ENCODE data around the gene NANOS2.
"Not testable (repeated sequence)": the region's sequence is repeated elsewhere in the genome, so short reads cannot be mapped to it uniquely, and the experiment has no call there.

Gene NANOS2

DNA sequence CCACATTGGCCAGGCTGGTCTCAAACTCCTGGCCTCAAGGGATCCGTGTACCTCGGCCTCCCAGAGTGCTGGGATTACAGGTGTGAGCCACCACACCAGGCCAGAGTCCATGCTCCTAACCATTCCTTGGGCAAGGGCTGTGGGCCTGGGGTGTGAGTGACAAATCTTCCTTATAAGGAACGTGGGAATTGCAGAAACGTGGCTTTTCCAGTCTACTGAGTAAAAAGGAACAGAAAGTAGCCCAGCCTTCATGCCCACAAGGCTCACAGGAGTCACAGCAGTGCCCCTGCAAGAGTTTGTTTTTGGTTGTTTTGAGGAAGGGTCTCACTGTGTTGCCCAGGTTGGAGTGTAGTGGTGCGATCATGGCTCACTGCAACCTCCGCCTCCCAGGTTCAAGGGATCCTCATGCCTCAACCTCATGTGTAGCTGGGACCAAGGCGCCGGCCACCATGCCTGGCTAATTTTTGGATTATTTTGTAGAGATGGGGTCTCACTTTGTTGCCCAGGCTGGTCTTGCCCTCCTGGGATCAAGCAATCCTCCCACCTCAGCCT, 17.2 kb downstream of the NANOS2 start:
- TF ChIP-seq, protein P1, sequence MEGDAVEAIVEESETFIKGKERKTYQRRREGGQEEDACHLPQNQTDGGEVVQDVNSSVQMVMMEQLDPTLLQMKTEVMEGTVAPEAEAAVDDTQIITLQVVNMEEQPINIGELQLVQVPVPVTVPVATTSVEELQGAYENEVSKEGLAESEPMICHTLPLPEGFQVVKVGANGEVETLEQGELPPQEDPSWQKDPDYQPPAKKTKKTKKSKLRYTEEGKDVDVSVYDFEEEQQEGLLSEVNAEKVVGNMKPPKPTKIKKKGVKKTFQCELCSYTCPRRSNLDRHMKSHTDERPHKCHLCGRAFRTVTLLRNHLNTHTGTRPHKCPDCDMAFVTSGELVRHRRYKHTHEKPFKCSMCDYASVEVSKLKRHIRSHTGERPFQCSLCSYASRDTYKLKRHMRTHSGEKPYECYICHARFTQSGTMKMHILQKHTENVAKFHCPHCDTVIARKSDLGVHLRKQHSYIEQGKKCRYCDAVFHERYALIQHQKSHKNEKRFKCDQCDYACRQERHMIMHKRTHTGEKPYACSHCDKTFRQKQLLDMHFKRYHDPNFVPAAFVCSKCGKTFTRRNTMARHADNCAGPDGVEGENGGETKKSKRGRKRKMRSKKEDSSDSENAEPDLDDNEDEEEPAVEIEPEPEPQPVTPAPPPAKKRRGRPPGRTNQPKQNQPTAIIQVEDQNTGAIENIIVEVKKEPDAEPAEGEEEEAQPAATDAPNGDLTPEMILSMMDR (IDR thresholded peaks at IDR 0.05): no peak
- H3K4me1 Mint-ChIP-seq: peaks cover 10% of the 10 kb centered on the region
- H3K9me3 Mint-ChIP-seq: no peaks in the 10 kb centered on the region
- peaks cover 36% of the 10 kb centered on the region for H3K36me3 Mint-ChIP-seq (ENCODE audit: low read depth)
- peaks cover 33% of the 10 kb centered on the region for H3K27me3 Mint-ChIP-seq (ENCODE audit: low read depth, poor library complexity)
- H3K4me3 Mint-ChIP-seq: no peak overlapping the region
- no peak overlapping the region for H3K27ac Mint-ChIP-seq
- no peak for DNase-seq

DNA sequence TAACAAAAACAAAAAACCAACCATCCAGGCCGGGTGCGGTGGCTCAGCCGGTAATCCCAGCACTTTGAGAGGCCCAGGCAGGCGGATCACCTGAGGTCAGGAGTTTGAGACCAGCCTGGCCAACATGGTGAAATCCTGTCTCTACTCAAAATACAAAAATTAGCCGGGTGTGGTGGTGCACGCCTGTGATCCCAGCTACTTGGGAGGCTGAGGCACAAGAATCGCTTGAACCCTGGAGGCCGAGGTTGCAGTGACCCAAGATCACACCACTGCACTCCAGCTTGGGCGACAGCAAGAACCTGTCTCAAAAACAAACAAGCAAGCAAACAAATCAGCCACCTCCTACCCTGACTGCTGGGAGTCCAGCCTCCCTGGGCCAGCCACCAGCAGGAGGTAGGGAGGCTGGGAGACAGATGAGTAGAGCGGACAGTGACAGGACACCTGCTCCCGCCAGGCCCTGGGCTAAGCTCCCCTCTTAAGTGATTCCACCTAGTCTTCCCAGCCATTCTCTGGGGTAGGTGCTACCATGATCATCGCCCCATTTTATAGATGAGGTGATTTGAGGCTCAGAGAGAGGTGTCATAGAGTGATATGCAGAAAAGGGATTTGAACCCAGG, 18.5 kb downstream of the NANOS2 start:
- H3K9me3 Mint-ChIP-seq, DNase-seq, H3K27ac Mint-ChIP-seq, H3K4me3 Mint-ChIP-seq, H3K4me1 Mint-ChIP-seq: not testable (repeated sequence)
- H3K36me3 Mint-ChIP-seq (ENCODE audit: low read depth): peaks cover 36% of the 10 kb centered on the region
- peaks cover 20% of the 10 kb centered on the region for H3K27me3 Mint-ChIP-seq (ENCODE audit: low read depth, poor library complexity)

DNA sequence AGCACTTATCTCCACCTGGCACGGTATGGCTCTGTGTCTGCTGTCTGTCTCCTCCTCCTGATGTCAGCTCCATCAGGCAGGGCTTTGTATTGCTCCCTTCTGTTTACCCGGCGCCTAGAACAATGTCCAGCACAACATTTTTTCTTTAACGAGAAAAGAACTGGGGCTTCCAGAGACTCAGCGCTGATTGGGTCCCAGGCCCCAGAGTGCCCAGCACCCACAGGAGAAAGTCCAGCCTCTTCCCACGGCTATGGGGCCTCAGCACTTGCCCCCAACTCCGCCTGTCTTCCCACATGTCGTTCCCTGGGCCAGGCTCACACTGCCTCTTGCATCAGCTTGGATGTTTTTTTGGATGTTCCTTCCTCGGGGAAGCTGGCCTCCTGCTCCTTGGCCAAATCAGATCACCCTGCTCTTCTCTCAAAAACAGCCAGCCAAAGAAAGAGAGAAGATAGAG, 19.0 kb downstream of the NANOS2 start:
- Mint-ChIP-seq H3K4me3 (no peak overlapping the region), H3K4me1 (peaks cover under 1% of the 10 kb centered on the region), H3K27ac (no peak overlapping the region), H3K9me3 (no peaks in the 10 kb centered on the region), H3K27me3 (ENCODE audit: low read depth, poor library complexity) (peaks cover 15% of the 10 kb centered on the region), H3K36me3 (ENCODE audit: low read depth) (peaks cover 31% of the 10 kb centered on the region)
- DNase-seq: no peak
- TF ChIP-seq, protein P1 (IDR thresholded peaks at IDR 0.05): no peak

DNA sequence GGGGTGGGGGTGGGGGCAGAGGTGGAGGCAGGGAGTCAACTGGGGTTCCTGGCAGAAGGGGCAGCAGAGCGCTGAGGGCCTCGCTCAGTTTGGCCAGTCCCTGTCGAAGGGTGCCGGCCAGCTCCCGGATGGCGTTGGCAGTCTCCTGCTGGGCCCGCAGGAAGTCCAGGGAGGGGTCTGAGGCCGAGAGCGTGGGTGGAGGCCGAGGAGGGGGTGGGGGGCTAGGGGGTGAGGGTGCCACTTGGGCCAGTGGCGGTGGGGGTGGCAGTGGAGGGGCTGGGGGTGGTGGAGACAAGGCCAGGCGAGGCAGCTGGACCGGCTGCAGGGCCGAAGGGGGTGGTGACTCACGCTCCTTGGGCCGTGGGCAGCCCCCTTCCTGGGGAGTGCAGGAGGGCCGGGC, 23.7 kb downstream of the NANOS2 start:
- Mint-ChIP-seq H3K9me3 (no peaks in the 10 kb centered on the region), H3K27ac (no peak overlapping the region), H3K36me3 (ENCODE audit: low read depth) (peaks cover 10% of the 10 kb centered on the region), H3K27me3 (ENCODE audit: low read depth, poor library complexity) (no peaks in the 10 kb centered on the region), H3K4me3 (no peak overlapping the region), H3K4me1 (peaks cover 4% of the 10 kb centered on the region)
- no peak for DNase-seq
- TF ChIP-seq, protein P1 (IDR thresholded peaks at IDR 0.05): no peak

DNA sequence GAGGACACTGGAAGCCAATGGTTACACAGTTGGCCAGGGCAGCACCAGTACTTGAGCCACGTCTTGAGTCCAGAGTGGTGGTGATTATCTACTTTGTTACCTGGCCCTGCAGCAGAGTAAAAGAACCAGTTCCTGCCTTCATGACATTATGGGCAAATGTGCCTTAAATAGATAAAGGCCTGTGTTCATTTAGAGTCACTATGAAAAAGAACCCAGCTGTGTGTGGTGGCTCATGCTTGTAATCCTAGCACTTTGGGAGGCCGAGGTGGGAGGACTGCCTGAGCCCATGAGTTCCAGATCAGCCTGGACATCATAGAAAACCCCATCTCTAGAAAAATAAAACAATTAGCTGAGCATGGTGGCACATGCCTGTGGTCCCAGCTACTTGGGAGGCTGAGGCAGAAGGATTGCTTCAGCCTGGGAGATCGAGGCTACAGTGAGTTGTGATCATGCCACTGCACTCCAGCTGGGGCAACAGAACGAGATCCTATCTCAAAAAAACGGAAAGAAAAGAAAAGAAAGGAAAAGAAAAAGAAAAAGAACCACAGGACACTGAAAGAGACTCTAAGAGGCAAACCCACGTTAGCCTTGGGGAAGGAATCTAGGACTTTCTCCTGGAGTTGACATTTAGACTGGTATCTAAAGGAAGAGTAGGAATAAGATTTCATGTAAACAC, 25.2 kb downstream of the NANOS2 start:
- Mint-ChIP-seq H3K27ac (no peak overlapping the region), H3K9me3 (no peaks in the 10 kb centered on the region), H3K36me3 (ENCODE audit: low read depth) (no peaks in the 10 kb centered on the region), H3K27me3 (ENCODE audit: low read depth, poor library complexity) (no peaks in the 10 kb centered on the region), H3K4me1 (peaks cover 7% of the 10 kb centered on the region), H3K4me3 (no peak overlapping the region)
- no peak for DNase-seq
- TF ChIP-seq, protein P1 (IDR thresholded peaks at IDR 0.05): no peak

DNA sequence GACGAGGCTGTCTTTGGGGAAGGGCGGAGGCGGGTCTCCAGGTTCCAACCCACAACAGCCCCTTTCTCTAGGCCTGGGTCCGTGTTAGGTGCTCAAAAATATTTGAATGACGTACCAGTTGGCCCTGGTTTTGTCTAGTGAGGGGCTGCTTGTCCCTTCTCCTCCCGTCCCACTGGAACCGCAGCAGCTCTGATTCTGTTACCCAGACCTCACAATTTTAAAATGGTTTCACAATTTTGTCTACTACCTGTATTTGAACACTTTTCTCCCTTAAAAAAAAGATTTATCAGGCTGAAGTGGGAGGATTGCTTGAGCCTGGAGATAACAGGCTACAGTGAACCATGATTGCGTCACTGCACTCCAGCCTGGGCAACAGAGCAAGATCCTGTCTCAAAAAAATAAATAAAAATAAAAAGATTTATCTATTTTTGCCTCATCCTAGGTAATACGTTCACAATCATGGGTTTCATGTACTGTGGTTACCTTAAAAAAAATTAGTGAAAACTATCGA, 27.3 kb downstream of the NANOS2 start:
- peak overlapping the region; percentile 99 for H3K27ac Mint-ChIP-seq
- TF ChIP-seq, protein P1 (IDR thresholded peaks at IDR 0.05): no peak
- H3K36me3 Mint-ChIP-seq (ENCODE audit: low read depth): peaks cover 5% of the 10 kb centered on the region
- no peaks in the 10 kb centered on the region for H3K27me3 Mint-ChIP-seq (ENCODE audit: low read depth, poor library complexity)
- no peaks in the 10 kb centered on the region for H3K9me3 Mint-ChIP-seq
- H3K4me3 Mint-ChIP-seq: peak overlapping the region; percentile 94
- no peak for DNase-seq
- peaks cover 20% of the 10 kb centered on the region for H3K4me1 Mint-ChIP-seq
